Right lobe of liver (tissue), 6 donors: ENCODE results near the gene KARS1. TPM values are rescaled to one million over a fixed set of nuclear protein-coding genes. Genes with fewer than 3 reads are reported as not detected.

ENCODE experiments used
- ATAC-seq, 4 donors: fragments of 200-7000 bp; cut with Tn5 transposase; one replicate each; pipeline ENCODE4 v1.9.1; 2020; ENCODE audit warnings: mild to moderate bottlenecking in 4 of 4, moderate library complexity in 4 of 4
- DNase-seq, 3 donors: peaks; one replicate each; pipeline ENCODE4 v3.0.0-alpha.2; 2020
- H3K27ac ChIP-seq, 3 donors: fragments of 200-600 bp; one replicate each; pipeline ENCODE4 v1.8.0; 2022
- H3K27me3 ChIP-seq, 2 donors: fragments of 200-600 bp; one replicate each; pipeline ENCODE4 v1.8.0; 2022
- H3K36me3 ChIP-seq, 4 donors: fragments of 200-600 bp; sonication (generic) in 1 of 4; one replicate each; pipeline versions ENCODE4 v1.5.1 to v1.8.0; 2017 to 2022; ENCODE audit warnings: control low read depth in 1 of 4
- H3K4me1 ChIP-seq, 4 donors: fragments of 200-600 bp; sonication (generic) in 1 of 4; one replicate each; pipeline versions ENCODE4 v1.5.1 to v1.8.0; 2017 to 2022; ENCODE audit warnings: control low read depth in 1 of 4
- H3K4me3 ChIP-seq, 3 donors: fragments of 200-600 bp; one replicate each; pipeline ENCODE4 v1.8.0; 2022
- H3K9me3 ChIP-seq, 4 donors: fragments of 200-600 bp; sonication (generic) in 1 of 4; one replicate each; pipeline versions ENCODE4 v1.5.1 to v1.8.0; 2017 to 2022; ENCODE audit warnings: control low read depth in 1 of 4
- CTCF ChIP-seq, 4 donors: fragments of 200-600 bp in 3 of 4; fragments of 450-650 bp in 1 of 4; IDR thresholded peaks; one replicate each; pipeline versions ENCODE4 v1.5.1 to v1.8.0; 2016 to 2022; ENCODE audit warnings: antibody characterized with exemption in 4 of 4, mild to moderate bottlenecking in 2 of 4
- POLR2A ChIP-seq: fragments of 450-650 bp; IDR thresholded peaks from one replicate; pipeline ENCODE4 v1.6.1; 2017; ENCODE audit warnings: antibody characterized with exemption, mild to moderate bottlenecking
- WGBS: methylation state at CpG from one replicate; pipeline ENCODE4 v1.1.6; 2018; ENCODE audit warnings: low coverage, low lambda C conversion rate; ENCODE audit not compliant: insufficient coverage; ENCODE audit errors: missing lambda C conversion rate; 5-methylcytosine and 5-hydroxymethylcytosine counted together
- intact Hi-C, 2 donors: fragments of 100-400 bp; cut with DNase I; formaldehyde crosslinking; loops; one replicate each; pipeline versions ENCODE4 v1.11.2 to v1.14.1; 2022
- total RNA-seq, 6 experiments: library from RNA; depleted of rRNA in 2 of 6; stranded (reverse); fragments of >200 nt in 2 of 6; fragmentation: NEBNext Ultra II Directional in 3 of 6; extraction: Animal tissue kit (Norgen Biotek cat#: 25700) in 3 of 6; gene quantifications; one replicate each; pipeline versions ENCODE4 v1.1.0 to v1.2.4, GENCODE V29; 2016 to 2023
- donor health status: DM: no; HTN: yes; CAD: no.
- donor health status: DM: no; HTN: no; CAD: no.
- donor health status: DM: no; HTN: no; CAD: no.
- donor health status: DM: no; HTN: yes; CAD: no.
- donor health status: DM: no; HTN: yes; CAD: no.

The KARS1 gene
- total RNA-seq, 6 experiments from 2014 or later = 40.0 to 85.0 (median 53.8) TPM

DNA sequence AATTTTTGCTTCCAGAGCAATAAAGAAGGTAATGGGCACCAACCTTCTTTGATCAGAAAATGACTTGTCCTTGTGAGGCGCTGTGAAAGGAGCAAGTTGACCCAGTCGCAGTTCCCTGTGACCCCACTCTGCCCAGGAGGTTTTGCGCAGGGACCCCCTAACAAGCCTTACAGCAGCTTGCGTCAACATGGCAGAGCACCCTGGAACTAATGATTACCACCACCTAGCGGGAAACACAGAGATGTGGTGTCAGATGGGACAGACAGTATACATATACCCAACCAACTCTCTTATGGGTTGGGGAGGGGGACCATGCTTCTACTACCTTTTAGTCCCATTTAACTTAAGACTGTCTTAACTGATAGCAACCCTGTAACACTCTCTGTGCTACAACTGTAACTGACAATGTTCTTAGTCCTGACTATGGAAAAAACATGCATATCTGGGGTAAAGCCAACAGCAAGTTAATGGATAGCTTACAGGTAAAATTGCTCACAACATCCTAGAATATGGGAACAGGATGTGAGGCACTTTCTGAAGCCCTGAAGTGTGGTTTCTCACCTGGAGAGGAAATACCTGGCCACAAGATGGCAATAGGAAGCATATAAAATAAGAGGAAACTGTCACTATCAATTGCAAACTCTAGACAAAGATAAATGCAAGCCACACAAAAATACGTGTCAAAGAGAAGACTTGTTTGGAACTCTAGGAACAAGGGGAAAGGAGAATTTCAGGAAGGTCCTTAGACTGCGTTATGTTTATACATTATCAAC is 3.0 kb downstream of the KARS1 start:
- Histone ChIP-seq H3K27ac (no peak overlapping the region), H3K9me3 (no peaks in the 10 kb centered on the region), H3K4me3 (no peak overlapping the region), H3K4me1 (peaks cover 0 to 18% (median 7%) of the 10 kb centered on the region in 4 donors), H3K27me3 (no peaks in the 10 kb centered on the region), H3K36me3 (peaks cover 0 to 37% (median 15%) of the 10 kb centered on the region in 4 donors)
- no peak for DNase-seq
- no peak for TF ChIP-seq POLR2A
- peak in 1 of 4 donors; percentile 10 for TF ChIP-seq CTCF (IDR thresholded peaks at IDR 0.05)
- 70% methylated on average over 2 of the region's 7 CpGs for WGBS
- intact Hi-C loops = no loop called here
- no peak for ATAC-seq

DNA sequence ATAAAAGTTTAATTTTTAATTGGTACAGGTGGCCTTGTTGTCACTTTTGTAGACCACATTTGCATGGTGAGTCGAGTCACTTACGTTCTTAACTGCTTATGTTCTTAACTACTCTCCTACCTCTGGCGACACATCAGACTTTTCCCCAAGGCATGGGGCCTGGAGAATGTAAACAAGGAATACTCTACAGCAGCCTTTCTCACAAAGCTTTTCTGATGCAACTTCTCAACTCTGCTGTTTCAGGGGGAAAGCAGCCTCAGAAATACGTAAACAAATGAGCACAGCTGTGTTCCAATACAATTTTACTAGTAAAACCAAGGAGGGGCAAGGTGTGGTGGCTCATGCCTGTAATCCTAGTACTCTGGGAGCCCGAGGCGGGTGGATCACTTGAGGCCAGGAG is 6.9 kb downstream of the KARS1 start:
- Histone ChIP-seq H3K4me3 (no peak overlapping the region), H3K9me3 (no peaks in the 10 kb centered on the region), H3K27me3 (no peaks in the 10 kb centered on the region), H3K36me3 (peaks cover 6 to 75% (median 30%) of the 10 kb centered on the region in 4 donors), H3K4me1 (peaks cover 0 to 7% (median under 1%) of the 10 kb centered on the region in 4 donors), H3K27ac (no peak overlapping the region)
- ATAC-seq = no peak
- intact Hi-C loops = no loop called here
- WGBS = 78% methylated on average over 4 of the region's 6 CpGs
- no peak for TF ChIP-seq CTCF (IDR thresholded peaks at IDR 0.05)
- no peak for TF ChIP-seq POLR2A
- no peak for DNase-seq

GRCh38 chr16:75635036-75635435 is 12.4 kb downstream of the KARS1 start:
- H3K36me3 ChIP-seq = peaks cover 18 to 99% (median 49%) of the 10 kb centered on the region in 4 donors
- no peak for ATAC-seq
- H3K9me3 ChIP-seq = no peaks in the 10 kb centered on the region
- 81% methylated on average over 3 of the region's 3 CpGs for WGBS
- TF ChIP-seq CTCF (IDR thresholded peaks at IDR 0.05) (no peak), POLR2A (no peak)
- no peaks in the 10 kb centered on the region for H3K4me1 ChIP-seq
- no peak overlapping the region for H3K4me3 ChIP-seq
- intact Hi-C loops = no loop called here
- no peak overlapping the region for H3K27ac ChIP-seq
- H3K27me3 ChIP-seq = no peaks in the 10 kb centered on the region
- no peak for DNase-seq

GRCh38 chr16:75632857-75633256 is 14.6 kb downstream of the KARS1 start:
- no peak for ATAC-seq
- peaks cover 16 to 99% (median 54%) of the 10 kb centered on the region in 4 donors for H3K36me3 ChIP-seq
- TF ChIP-seq CTCF (IDR thresholded peaks at IDR 0.05) (no peak), POLR2A (no peak)
- intact Hi-C loops = no loop called here
- H3K27ac ChIP-seq = no peak overlapping the region
- H3K4me1 ChIP-seq = no peaks in the 10 kb centered on the region
- 88% methylated on average over 7 of the region's 8 CpGs for WGBS
- no peak overlapping the region for H3K4me3 ChIP-seq
- no peaks in the 10 kb centered on the region for H3K9me3 ChIP-seq
- no peaks in the 10 kb centered on the region for H3K27me3 ChIP-seq
- no peak for DNase-seq
